K562 (cell line): ENCODE measurements around the gene C1QTNF12. TPM values are rescaled to one million over a fixed set of nuclear protein-coding genes. Genes with fewer than 3 reads are reported as not detected.

ENCODE experiments used
- CHCHD3 ChIP-seq: fragments of 250-450 bp; sonication (Bioruptor Pico); IDR thresholded peaks from 2 replicates; pipeline ENCODE4 v2.1.2; 2022; ENCODE audit warnings: mild to moderate bottlenecking
- NR2C2 ChIP-seq, 2 experiments: fragments of 200-800 bp in 1 of 2; sonication (Bioruptor generic) in 1 of 2; sonication (generic) in 1 of 2; formaldehyde crosslinking in 1 of 2; IDR thresholded peaks; 2 replicates each; pipeline versions ENCODE4 v1.6.1 to v1.8.0; 2016 to 2022; ENCODE audit warnings: mild to moderate bottlenecking in 1 of 2, missing compliant biosample characterization in 1 of 2, missing genetic modification characterization in 1 of 2, missing genetic modification reagents in 1 of 2
- PCBP1 ChIP-seq: fragments of 200-400 bp; formaldehyde crosslinking; IDR thresholded peaks from 2 replicates; pipeline ENCODE4 v1.6.1; 2018; ENCODE audit warnings: mild to moderate bottlenecking, low read depth, low read length; ENCODE audit not compliant: poor library complexity, severe bottlenecking
- RNF219 ChIP-seq: fragments of 250-450 bp; sonication (Bioruptor Pico); IDR thresholded peaks from 2 replicates; pipeline ENCODE4 v1.5.0; 2022; ENCODE audit warnings: mild to moderate bottlenecking
- ZNF583 ChIP-seq: fragments of 250-450 bp; sonication (Bioruptor Pico); IDR thresholded peaks from 2 replicates; pipeline ENCODE4 v1.4.0; 2020
- polyA plus RNA-seq, 8 experiments: library from polyadenylated mRNA; depleted of rRNA in 4 of 8; stranded (reverse) in 5 of 8; unstranded in 3 of 8; fragments of >200 nt; fragmentation: Nextera tagmentation in 2 of 8; fragmentation: Illumina TruSeq in 1 of 8; extraction: Ambion mirVana in 2 of 8; extraction: Trizol in 1 of 8; gene quantifications; 2 replicates each; pipeline versions ENCODE4 v1.2.1 to v1.2.3, GENCODE V29; 2011 to 2014; ENCODE audit warnings: inconsistent platforms in 1 of 8, missing spikeins in 1 of 8
- total RNA-seq, 7 experiments: library from RNA; depleted of rRNA in 6 of 7; stranded (reverse); fragments of >200 nt in 6 of 7; fragmentation: Illumina TruSeq in 2 of 7; extraction: Trizol in 2 of 7; gene quantifications; 2 replicates each; pipeline versions ENCODE4 v1.2.1 to v1.2.3, GENCODE V29; 2011 to 2021; ENCODE audit warnings: low replicate concordance in 1 of 7
- TF ChIP-seq, protein P1 (sequence below), 2 experiments: fragments of 450-650 bp; IDR thresholded peaks; 2 replicates each; pipeline ENCODE4 v1.6.1; 2016; ENCODE audit warnings: mild to moderate bottlenecking in 2 of 2, borderline replicate concordance in 1 of 2, low read depth in 1 of 2, moderate library complexity in 1 of 2
- TF ChIP-seq, protein P2 (sequence below): sonication (generic); formaldehyde crosslinking; IDR thresholded peaks from 2 replicates; pipeline ENCODE4 v1.8.0; 2023; ENCODE audit warnings: mild to moderate bottlenecking, missing genetic modification reagents

C1QTNF12 gene
- total and polyA plus RNA-seq, 9 of the 15 experiments (the other 6 are each of a cell fraction or from before 2014, with no cell fraction given), result 0.11 to 4.3 (median 0.93) TPM; not detected in 3

DNA sequence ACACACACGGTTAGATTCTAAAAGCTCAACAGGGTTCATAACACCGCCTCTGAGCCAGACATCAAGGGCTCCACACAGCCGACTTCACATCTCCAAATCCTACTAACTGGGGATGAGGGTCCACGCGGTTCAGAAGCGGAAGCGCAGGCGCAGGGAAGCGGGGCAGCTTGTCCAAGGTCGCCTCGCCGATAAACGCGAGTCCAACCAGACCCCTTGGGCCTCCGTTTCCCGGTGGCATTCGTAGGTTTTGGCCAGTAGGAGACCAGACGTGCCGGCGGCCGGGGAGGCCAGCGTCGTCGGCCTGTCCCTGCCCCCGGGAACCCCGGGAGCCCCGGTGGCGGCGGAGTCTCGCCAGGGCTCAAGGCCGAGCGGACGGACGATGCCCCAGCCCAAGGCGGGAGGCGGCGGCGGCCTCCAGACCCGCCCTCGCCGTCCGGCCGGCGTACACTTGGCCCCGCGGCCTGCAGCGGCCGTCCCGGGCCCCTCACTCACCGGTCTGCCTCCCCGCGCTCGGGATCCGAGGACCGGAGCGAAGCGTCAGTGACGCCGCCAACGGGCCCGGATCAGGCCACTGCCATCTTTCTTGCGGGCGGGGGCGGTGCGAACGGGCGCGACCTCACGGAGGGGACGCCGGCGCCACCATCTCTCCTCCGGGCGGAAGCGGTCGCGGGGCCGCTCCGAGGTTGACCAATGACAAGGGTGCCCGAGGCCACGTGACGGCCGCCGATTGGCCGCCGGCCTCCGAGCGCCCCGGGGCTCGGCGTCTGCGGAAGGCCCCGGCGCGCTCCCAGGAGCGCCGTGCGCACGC lies 14.9 kb downstream of the C1QTNF12 start, which contains the start of gene SDF4 (continued):
- TF ChIP-seq, protein P1, sequence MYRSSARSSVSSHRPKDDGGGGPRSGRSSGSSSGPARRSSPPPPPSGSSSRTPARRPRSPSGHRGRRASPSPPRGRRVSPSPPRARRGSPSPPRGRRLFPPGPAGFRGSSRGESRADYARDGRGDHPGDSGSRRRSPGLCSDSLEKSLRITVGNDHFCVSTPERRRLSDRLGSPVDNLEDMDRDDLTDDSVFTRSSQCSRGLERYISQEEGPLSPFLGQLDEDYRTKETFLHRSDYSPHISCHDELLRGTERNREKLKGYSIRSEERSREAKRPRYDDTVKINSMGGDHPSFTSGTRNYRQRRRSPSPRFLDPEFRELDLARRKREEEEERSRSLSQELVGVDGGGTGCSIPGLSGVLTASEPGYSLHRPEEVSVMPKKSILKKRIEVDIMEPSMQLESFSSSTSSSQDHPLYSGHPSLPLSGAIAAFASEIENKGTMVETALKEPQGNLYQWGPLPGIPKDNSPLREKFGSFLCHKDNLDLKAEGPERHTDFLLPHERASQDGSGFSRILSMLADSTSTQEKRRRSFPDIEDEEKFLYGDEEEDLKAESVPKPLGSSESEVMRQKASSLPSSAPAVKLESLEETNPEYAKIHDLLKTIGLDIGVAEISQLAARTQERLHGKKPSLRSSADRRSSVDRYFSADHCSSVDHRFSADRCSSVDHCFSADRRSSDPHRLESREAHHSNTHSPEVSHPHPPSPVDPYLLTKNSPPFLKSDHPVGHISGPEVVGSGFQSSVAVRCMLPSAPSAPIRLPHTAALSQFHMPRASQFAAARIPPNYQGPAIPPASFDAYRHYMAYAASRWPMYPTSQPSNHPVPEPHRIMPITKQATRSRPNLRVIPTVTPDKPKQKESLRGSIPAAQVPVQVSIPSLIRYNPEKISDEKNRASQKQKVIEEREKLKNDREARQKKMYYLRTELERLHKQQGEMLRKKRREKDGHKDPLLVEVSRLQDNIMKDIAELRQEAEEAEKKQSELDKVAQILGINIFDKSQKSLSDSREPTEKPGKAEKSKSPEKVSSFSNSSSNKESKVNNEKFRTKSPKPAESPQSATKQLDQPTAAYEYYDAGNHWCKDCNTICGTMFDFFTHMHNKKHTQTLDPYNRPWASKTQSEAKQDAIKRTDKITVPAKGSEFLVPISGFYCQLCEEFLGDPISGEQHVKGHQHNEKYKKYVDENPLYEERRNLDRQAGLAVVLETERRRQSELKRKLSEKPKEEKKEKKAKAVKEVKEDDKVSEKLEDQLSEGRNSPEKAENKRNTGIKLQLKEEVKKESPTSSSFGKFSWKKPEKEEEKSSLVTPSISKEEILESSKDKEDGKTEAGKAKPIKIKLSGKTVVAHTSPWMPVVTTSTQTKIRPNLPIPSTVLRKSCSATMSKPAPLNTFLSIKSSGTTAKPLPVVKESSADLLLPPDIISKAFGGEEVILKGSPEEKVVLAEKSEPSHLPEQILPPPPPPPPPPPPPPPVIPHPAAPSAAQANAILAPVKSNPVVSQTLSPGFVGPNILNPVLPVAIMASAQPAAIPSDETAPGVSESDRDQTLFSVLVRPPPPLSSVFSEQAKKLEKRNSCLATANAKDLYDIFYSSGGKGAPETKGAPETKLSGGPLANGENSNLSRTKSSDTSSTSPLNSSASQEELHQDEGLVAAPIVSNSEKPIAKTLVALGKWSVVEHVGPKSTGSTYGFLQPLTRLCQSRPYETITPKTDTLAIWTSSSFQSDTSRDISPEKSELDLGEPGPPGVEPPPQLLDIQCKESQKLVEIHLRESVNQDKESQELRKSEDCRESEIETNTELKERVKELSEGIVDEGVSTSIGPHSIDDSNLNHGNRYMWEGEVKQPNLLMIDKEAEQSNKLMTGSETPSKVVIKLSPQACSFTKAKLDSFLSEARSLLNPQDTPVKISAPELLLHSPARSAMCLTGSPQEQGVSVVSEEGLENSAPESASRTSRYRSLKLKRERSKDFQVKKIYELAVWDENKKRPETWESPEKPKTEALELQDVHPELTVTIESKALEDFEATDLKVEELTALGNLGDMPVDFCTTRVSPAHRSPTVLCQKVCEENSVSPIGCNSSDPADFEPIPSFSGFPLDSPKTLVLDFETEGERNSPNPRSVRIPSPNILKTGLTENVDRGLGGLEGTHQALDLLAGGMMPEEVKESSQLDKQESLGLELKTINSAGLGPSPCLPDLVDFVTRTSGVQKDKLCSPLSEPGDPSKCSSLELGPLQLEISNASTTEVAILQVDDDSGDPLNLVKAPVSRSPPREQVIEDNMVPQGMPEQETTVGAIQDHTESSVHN (IDR thresholded peaks at IDR 0.05; ENCODE audit: borderline replicate concordance in 1 of 2, low read depth in 1 of 2), result no peak
- TF ChIP-seq RNF219 (no peak), NR2C2 (CRISPR knock-in tag; IDR thresholded peaks at IDR 0.05) (peak; percentile 93), NR2C2 (tag; IDR thresholded peaks at IDR 0.05) (peak; percentile 98), ZNF583 (CRISPR knock-in tag) (no peak), PCBP1 (peak; percentile 71), CHCHD3 (CRISPR knock-in tag) (no peak)
- TF ChIP-seq, protein P2, sequence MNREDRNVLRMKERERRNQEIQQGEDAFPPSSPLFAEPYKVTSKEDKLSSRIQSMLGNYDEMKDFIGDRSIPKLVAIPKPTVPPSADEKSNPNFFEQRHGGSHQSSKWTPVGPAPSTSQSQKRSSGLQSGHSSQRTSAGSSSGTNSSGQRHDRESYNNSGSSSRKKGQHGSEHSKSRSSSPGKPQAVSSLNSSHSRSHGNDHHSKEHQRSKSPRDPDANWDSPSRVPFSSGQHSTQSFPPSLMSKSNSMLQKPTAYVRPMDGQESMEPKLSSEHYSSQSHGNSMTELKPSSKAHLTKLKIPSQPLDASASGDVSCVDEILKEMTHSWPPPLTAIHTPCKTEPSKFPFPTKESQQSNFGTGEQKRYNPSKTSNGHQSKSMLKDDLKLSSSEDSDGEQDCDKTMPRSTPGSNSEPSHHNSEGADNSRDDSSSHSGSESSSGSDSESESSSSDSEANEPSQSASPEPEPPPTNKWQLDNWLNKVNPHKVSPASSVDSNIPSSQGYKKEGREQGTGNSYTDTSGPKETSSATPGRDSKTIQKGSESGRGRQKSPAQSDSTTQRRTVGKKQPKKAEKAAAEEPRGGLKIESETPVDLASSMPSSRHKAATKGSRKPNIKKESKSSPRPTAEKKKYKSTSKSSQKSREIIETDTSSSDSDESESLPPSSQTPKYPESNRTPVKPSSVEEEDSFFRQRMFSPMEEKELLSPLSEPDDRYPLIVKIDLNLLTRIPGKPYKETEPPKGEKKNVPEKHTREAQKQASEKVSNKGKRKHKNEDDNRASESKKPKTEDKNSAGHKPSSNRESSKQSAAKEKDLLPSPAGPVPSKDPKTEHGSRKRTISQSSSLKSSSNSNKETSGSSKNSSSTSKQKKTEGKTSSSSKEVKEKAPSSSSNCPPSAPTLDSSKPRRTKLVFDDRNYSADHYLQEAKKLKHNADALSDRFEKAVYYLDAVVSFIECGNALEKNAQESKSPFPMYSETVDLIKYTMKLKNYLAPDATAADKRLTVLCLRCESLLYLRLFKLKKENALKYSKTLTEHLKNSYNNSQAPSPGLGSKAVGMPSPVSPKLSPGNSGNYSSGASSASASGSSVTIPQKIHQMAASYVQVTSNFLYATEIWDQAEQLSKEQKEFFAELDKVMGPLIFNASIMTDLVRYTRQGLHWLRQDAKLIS (CRISPR knock-in tag), result peak; percentile 58; the same call in 1 of the 2 replicates
